GM18867 (cell line): ENCODE measurements around the gene PLXNB1.
"Not testable (repeated sequence)": the region's sequence is repeated elsewhere in the genome, so short reads cannot be mapped to it uniquely, and the experiment has no call there.

Experiments used
- ATAC-seq: cut with Tn5 transposase; IDR thresholded peaks from one replicate; pipeline ENCODE4 v1.9.1; 2021; ENCODE audit warnings: mild to moderate bottlenecking, moderate library complexity; ENCODE audit not compliant: unreplicated experiment

The PLXNB1 gene

DNA sequence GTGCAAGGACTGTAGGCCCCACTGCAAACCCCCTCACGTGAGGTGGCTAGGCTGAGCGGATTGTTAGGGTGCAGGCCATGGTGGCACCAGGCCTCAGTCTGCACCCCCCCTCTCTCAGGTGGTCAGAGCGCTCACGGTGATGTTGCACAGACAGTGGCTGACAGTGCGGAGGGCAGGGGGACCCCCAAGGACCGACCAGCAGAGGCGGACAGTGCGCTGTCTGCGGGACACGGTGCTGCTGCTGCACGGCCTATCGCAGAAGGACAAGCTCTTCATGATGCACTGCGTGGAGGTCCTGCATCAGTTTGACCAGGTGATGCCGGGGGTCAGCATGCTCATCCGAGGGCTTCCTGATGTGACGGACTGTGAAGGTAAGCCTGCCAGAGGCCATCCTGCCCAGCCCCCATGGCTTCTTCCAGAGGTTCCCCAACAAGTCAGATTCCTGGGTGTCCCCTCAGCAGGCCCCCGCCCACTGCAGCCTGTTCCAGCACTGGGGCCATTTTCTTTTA, 34.9 kb upstream of the PLXNB1 start:
- no peak for ATAC-seq

GRCh38 chr3:48463703-48464102, 33.8 kb upstream of the PLXNB1 start:
- no peak for ATAC-seq

- ATAC-seq: not testable (repeated sequence)
Measured at GRCh38 chr3:48461767-48462166, 31.9 kb upstream of the PLXNB1 start.

DNA sequence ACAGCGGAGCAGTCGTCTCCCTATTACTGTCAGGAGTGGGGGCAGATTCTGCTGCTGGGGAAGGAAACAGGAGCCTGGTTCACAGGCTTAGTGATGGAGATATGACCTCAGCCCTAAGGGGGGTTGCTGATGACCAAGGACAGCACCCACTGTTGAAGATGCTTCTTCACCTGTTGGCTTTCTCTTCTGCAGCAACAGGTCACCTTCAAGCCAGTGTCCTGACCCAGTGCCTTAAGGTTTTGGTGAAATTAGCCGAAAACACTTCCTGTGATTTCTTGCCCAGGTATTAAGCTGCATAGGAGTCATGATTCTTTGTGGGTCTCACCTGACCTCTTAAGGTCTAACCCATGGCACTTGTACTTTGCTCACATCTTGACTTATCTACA, 30.6 kb upstream of the PLXNB1 start:
- ATAC-seq: no peak

DNA sequence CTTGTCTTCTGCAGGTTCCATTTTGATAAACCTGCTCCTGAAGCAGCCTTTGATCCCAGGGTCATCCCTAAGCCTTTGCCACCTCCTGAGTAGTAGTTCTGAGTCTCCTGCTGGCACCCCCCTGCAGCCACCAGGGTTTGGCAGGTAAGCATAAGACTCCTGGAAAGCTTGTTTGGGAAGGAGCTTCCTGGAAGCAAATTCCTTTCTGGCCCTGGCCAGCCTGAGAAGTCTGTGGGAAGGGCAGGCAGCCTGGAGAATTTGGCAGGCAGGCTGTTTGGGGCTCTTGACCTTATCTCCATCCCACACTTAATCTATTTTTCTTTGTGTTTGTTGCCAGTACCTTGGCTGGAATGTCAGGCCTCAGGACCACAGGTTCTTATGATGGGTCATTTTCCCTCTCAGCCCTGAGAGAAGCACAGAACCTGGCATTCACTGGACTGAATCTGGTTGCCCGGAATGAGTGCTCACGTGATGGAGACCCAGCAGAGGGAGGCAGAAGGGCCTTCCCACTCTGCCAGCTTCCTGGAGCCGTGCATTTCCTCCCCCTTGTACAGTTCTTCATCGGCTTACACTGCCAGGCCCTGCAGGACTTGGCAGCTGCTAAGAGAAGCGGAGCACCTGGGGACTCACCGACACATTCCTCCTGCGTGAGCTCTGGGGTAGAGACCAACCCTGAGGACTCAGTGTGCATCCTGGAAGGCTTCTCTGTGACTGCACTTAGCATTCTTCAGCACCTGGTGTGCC, 30.1 kb upstream of the PLXNB1 start:
- ATAC-seq: no peak

GRCh38 chr3:48459331-48459730, 29.4 kb upstream of the PLXNB1 start:
- ATAC-seq: no peak

- ATAC-seq: no peak
Measured at GRCh38 chr3:48456456-48456855, 26.6 kb upstream of the PLXNB1 start.

DNA sequence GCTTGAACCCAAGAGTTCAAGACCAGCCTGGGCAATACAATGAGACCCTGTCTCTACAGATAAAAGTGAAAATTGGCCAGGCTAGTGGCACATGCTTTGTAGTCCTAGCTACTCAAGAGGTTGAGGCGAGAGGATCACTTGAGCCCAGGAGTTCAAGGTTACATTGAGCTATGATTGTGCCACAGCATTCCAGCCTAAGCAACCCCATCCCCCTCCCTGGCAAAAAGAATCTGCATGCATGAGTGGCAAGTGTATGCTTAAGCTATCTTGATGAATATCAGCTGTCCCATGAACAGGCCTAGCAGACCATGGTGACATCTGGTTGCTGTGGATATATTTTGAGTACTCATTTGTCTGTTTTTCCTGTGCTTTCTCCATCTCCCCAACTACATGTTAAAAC, 21.4 kb upstream of the PLXNB1 start:
- ATAC-seq: no peak

- ATAC-seq: peak; percentile 88
Measured at GRCh38 chr3:48446425-48447193, 16.7 kb upstream of the PLXNB1 start, which contains the start of gene ATRIP. ATRIP (plus strand) TSS chr3:48446737; CDS start chr3:48446846, 109 bp downstream.

DNA sequence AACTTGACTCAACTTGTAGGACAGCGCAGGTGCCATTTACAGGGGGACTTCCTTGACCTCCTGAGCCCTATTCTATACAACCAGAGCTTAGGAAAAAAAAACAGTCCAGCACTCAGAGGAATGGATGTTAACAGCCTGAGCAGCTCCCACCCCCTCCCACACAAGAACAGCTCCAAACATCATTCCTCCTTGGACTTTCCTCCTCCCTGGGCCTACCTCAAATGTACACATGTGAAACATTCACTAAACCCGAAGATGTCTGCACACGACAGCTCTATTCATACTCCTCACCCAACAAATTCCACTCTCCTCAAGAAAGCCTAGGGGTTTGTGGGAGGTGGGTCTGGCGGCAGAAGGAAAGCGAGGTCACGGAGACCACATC, 16.1 kb upstream of the PLXNB1 start:
- no peak for ATAC-seq

GRCh38 chr3:48445277-48445882, 15.5 kb upstream of the PLXNB1 start:
- ATAC-seq: no peak

DNA sequence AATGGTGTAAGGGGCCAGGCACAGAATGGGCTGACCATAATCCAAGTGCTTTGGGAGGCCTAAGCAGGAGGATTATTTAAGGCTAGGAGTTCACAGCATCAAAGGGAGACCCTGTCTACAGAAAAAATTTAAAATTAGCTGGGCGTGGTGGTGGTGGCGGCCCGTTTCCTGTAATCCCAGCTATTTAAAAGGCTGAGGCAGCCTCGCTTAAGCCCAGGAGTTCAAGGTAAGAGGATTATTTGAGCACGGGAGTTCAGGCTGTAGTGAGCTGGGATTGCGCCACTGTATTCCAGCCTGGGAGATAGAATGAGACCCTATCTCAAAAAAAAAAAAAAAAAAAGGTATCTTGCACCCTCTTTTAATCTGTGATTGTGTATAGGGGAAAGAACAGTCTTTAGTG, 12.1 kb upstream of the PLXNB1 start:
- no peak for ATAC-seq

GRCh38 chr3:48440590-48440958, 10.7 kb upstream of the PLXNB1 start:
- ATAC-seq: no peak

- ATAC-seq: peak; percentile 95
Measured at GRCh38 chr3:48439820-48440589, 10.1 kb upstream of the PLXNB1 start, which contains the start of the genes CCDC51 and TMA7. CCDC51 (minus strand) TSS chr3:48440119; CDS start chr3:48435128, 4,991 bp downstream. TMA7 (plus strand) TSS chr3:48440257; CDS start chr3:48440297, 40 bp downstream.

DNA sequence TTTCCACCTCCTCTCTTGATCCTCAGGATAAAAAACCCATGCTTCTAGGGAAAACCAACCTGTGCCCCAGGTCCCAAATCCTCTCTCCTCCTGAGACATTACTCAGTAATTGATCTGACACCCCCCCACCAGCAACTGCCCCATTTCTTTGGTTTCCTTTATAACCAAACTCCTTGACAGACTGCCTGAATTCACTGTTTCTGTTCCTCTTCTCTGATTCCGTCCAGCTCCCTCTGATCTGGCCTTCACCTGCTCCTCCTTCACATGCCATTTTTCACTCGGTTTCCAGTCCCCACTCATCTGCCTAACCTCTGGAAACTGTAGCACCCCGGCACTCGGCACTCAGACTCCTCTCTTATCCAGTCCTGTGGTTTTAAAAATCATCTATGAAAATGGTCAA, 7.9 kb upstream of the PLXNB1 start:
- no peak for ATAC-seq

GRCh38 chr3:48436855-48437254, 7.0 kb upstream of the PLXNB1 start:
- no peak for ATAC-seq

- no peak for ATAC-seq
Measured at GRCh38 chr3:48436477-48436787, 6.5 kb upstream of the PLXNB1 start.

DNA sequence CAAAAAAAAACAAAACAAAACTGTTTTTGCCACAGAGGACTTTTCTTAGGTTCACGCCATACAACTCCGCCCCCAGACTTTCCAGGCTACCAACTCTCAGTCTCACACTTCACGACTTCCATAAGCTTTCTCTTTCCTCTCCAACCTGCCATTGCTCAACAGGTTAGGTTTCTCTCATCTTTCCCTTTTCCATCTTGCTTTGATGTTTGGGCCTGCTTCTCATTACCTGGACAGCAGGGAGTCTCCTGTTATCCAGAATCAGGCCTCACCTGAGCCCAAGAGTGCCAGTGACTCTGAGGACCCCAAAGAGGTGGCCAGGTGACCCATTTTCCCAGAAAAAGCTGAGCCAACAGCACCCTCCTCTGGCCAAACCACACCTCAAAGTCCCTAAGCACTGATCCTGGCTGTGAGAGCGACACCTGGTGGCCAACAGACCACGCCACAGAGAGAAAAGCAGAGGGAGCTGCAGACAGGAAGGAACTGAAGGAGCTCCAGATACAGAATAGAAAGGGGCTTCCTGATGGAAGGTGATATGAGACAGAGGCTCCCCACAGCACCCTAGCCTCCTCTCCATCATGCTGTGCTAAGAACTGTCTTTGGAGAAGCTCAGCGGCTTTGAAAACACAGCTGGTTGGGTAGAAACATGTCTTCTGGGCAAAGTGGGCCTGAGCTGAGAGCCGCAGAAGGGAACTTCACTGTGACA, 6.0 kb upstream of the PLXNB1 start:
- no peak for ATAC-seq

DNA sequence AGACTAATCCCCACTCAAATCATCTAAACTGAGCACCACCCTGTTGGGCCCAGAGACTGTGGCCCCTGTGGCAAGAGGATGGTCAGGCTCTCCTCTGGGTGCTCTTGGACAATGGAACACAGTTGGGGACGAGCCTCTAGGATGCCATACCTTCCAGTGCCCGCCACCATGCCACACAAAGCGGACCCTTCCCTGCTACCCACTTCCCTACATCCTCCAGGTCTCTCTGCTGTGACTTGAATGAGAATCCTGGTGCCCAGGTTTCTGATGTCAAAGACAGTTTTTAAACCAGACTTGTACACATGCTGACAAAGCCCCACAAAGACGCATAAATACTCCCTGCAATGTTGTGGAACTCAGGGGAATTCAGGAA, 5.3 kb upstream of the PLXNB1 start:
- no peak for ATAC-seq

DNA sequence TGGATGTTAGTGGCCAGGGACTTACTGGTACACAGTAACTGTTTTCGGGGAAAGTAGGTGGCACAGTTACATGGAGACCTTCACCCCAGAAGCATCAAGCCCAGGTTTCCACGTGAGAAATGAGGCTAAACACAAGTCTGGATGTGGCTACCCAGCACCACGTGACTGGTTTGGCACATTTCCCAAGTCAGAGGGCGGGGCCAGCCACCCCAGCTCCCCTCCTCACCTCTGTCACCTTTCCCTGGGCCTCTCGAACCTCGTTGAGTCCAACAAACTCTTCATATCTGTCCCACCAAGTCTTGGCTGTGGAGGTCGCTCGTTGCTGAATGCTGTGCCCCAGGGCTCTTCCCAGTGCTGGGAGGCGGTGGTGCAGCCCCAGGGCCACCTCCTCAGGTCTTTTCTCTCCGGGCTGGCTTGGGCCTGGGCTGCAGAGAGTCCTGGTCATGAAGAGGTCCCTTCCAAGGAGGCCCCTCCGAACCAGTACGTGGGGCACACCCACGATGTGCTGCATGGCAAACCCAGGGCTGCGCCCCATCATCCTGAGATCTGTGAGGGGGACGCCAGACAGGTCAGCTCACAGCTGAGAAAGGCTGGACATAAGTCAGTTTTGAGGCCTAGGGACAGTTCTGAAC, 4.8 kb upstream of the PLXNB1 start:
- ATAC-seq: no peak
